Pancreas (tissue), 10 donors: ENCODE results near the gene CCNYL1. TPM values are rescaled to one million over a fixed set of nuclear protein-coding genes. Genes with fewer than 3 reads are reported as not detected.
"Not testable (repeated sequence)": the region's sequence is repeated elsewhere in the genome, so short reads cannot be mapped to it uniquely, and the experiment has no call there.

ENCODE experiments used
- ATAC-seq, 4 donors: fragments of 200-7000 bp; cut with Tn5 transposase; one replicate each; pipeline versions ENCODE4 v1.8.0 to v1.9.1; 2020; ENCODE audit warnings: mild to moderate bottlenecking in 4 of 4, moderate library complexity in 4 of 4
- DNase-seq, 6 donors: peaks; one replicate each; pipeline ENCODE4 v3.0.0-alpha.2; 2020
- FAIRE-seq: peaks from 2 replicates; lab custom pipeline; 2012; peaks lifted over from hg19 to GRCh38; lab: Jason Lieb, UNC
- H3K27ac ChIP-seq, 4 donors: fragments of 200-600 bp; sonication (generic); 1 replicate in 3 of 4; 2 replicates in 1 of 4; pipeline versions ENCODE4 v1.5.0 to v1.8.0; 2020
- H3K27me3 ChIP-seq, 4 donors: fragments of 200-600 bp; one replicate each; pipeline ENCODE4 v1.8.0; 2021
- H3K36me3 ChIP-seq, 3 donors: fragments of 200-600 bp; sonication (generic) in 1 of 3; one replicate each; pipeline versions ENCODE4 v1.5.0 to v1.8.0; 2020 to 2021
- H3K4me1 ChIP-seq, 3 donors: fragments of 200-600 bp; one replicate each; pipeline ENCODE4 v1.8.0; 2021
- H3K4me3 ChIP-seq, 4 donors: fragments of 200-600 bp; sonication (generic) in 2 of 4; one replicate each; pipeline versions ENCODE4 v1.5.0 to v1.8.0; 2020 to 2021
- H3K9me3 ChIP-seq, 4 donors: fragments of 200-600 bp; one replicate each; pipeline ENCODE4 v1.8.0; 2021
- WGBS, 2 donors: extraction: QIAGEN DNeasy Blood & Tissue Kit; methylation state at CpG; one replicate each; pipeline ENCODE4 v1.1.7; 2013; 5-methylcytosine and 5-hydroxymethylcytosine counted together
- intact Hi-C, 3 donors: fragments of 100-400 bp; cut with DNase I; formaldehyde crosslinking; loops; one replicate each; pipeline versions ENCODE4 v1.11.1 to v1.14.2; 2022
- polyA plus RNA-seq, 2 donors: library from polyadenylated mRNA; stranded (reverse); fragments of 200-250 nt; gene quantifications; one replicate each; pipeline ENCODE4 v1.2.3, GENCODE V29; 2013
- total RNA-seq, 6 donors: library from RNA; stranded (reverse); fragmentation: NEBNext Ultra II Directional in 4 of 6; extraction: Animal tissue kit (Norgen Biotek cat#: 25700) in 4 of 6; gene quantifications; one replicate each; pipeline versions ENCODE4 v1.2.1 to v1.2.4, GENCODE V29; 2021 to 2023
- TF ChIP-seq, protein P1 (sequence below), 4 donors: fragments of 200-600 bp; sonication (generic) in 3 of 4; IDR thresholded peaks; one replicate each; pipeline versions ENCODE4 v1.5.0 to v1.8.0; 2021; ENCODE audit warnings: antibody characterized with exemption in 4 of 4
- donor health status: healthy with polysubstance abuse.
- donor health status: DM: no; HTN: no; CAD: no; lungs with moderate emphysema.
- donor health status: DM: no; HTN: no; CAD: no.
- donor health status: control.
- donor health status: control.
- donor health status: Bipolar disorder and iron deficiency.
- donor health status: DM: yes; HTN: yes; CAD: no.
- donor health status: DM: no; HTN: no; CAD: no.
- donor health status: DM: no; HTN: no; CAD: no.
- donor health status: DM: yes; HTN: yes; CAD: no.

The CCNYL1 gene
- total and polyA plus RNA-seq, 8 donors = 5.2 to 12.4 (median 10.7) TPM

DNA sequence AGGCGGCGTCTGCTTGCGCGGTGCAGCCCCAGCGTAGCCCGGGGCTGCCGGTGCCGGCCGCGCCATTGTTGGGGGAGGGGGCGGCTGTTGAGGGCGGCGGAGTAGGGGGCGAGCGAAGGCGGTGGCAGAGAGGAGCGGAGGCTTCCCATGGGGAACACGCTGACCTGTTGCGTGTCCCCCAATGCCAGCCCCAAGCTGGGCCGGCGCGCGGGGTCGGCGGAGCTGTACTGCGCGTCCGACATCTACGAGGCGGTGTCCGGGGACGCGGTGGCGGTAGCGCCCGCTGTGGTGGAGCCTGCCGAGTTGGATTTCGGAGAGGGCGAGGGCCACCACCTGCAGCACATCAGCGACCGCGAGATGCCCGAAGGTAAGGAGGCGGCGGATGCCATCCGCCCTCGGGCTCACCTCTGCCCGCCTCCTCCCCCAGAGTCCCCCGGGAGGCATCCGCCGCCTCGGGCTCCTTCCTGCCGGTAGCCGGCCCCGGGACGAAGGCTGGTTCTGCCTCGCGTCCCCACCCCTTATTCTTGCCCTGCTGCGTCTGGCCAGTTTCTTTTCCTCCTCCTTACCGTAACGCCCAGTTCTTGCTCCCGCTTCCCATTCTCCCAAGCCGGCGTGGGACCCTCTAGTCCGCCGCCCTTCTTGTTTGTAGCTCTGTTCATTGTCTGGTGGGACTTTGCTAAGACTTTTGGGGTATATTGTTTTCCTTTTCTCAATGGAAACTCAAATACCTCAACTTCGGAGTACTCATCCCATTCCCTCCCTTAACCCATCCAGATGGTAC is 500 bp downstream of the CCNYL1 start:
- no peaks in the 10 kb centered on the region for H3K27me3 ChIP-seq
- peaks cover 0 to 18% (median 0%) of the 10 kb centered on the region in 3 donors for H3K4me1 ChIP-seq
- TF ChIP-seq, protein P1, sequence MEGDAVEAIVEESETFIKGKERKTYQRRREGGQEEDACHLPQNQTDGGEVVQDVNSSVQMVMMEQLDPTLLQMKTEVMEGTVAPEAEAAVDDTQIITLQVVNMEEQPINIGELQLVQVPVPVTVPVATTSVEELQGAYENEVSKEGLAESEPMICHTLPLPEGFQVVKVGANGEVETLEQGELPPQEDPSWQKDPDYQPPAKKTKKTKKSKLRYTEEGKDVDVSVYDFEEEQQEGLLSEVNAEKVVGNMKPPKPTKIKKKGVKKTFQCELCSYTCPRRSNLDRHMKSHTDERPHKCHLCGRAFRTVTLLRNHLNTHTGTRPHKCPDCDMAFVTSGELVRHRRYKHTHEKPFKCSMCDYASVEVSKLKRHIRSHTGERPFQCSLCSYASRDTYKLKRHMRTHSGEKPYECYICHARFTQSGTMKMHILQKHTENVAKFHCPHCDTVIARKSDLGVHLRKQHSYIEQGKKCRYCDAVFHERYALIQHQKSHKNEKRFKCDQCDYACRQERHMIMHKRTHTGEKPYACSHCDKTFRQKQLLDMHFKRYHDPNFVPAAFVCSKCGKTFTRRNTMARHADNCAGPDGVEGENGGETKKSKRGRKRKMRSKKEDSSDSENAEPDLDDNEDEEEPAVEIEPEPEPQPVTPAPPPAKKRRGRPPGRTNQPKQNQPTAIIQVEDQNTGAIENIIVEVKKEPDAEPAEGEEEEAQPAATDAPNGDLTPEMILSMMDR (IDR thresholded peaks at IDR 0.05) = no peak
- FAIRE-seq (no peak), ATAC-seq (peak; percentile 21 to 39 (median 32)), DNase-seq (peak in 5 of 6 donors; percentile 49 to 87 (median 67))
- intact Hi-C loops = no loop called here
- peak overlapping the region; percentile 73 to 96 (median 90) for H3K4me3 ChIP-seq
- 0% methylated on average over 25 to 67 of the region's 67 CpGs for WGBS, 2 donors
- no peaks in the 10 kb centered on the region for H3K9me3 ChIP-seq
- H3K36me3 ChIP-seq = no peaks in the 10 kb centered on the region
- peak overlapping the region; percentile 78 to 87 (median 85) for H3K27ac ChIP-seq

DNA sequence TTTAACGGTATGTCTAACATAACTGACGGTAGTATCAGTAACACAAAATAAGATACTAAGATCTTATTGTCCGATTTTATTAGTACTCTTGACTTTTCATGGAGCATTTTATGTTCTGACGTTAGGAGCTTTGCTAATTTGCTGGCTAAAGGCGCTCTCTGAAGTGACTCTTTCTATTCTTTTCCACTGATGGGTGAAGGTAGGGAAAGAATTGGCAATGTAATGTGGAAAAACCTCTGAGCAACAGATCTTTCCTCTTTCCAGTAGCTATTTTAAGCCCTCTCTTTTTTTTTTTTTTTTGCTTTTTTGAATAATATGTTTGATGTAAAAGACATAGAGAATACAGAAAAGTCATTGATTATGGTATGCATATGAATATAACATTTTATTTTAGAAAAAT is 4.6 kb downstream of the CCNYL1 start:
- FAIRE-seq (no peak), ATAC-seq (no peak), DNase-seq (no peak)
- peaks cover 0 to 11% (median 0%) of the 10 kb centered on the region in 3 donors for H3K4me1 ChIP-seq
- H3K27ac ChIP-seq = no peak overlapping the region
- H3K27me3 ChIP-seq = no peaks in the 10 kb centered on the region
- no peaks in the 10 kb centered on the region for H3K9me3 ChIP-seq
- H3K4me3 ChIP-seq = no peak overlapping the region
- TF ChIP-seq, protein P1 (IDR thresholded peaks at IDR 0.05) = no peak
- WGBS, 2 donors = 93 to 95% methylated on average over 5 of the region's 5 CpGs
- intact Hi-C loops = no loop called here
- no peaks in the 10 kb centered on the region for H3K36me3 ChIP-seq

DNA sequence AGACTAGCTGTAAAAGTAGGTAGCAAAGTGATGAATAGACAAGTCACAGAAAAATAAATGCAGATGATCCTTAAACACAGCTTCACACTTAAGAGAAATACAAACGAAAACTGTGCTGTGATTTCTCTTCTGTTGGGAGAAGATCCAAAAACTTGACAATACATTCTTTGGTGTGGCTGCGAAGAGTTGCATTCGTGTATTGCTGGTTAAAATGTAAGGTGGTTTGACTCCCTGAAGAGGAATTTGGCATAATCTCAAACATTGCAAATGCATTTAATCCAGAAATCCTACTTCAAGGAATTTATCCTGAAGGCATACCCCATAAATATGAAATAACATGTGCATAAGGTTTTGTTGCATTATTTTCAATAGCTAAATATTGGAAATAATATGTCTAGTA is 7.1 kb downstream of the CCNYL1 start:
- ATAC-seq (no peak), FAIRE-seq (no peak), DNase-seq (no peak)
- H3K4me1 ChIP-seq = peaks cover 0 to 13% (median 8%) of the 10 kb centered on the region in 3 donors
- H3K36me3 ChIP-seq = no peaks in the 10 kb centered on the region
- intact Hi-C loops = no loop called here
- no peak overlapping the region for H3K4me3 ChIP-seq
- no peak overlapping the region for H3K27ac ChIP-seq
- no peaks in the 10 kb centered on the region for H3K9me3 ChIP-seq
- H3K27me3 ChIP-seq = no peaks in the 10 kb centered on the region
- 53 to 56% methylated on average over 3 of the region's 3 CpGs for WGBS, 2 donors
- TF ChIP-seq, protein P1 (IDR thresholded peaks at IDR 0.05) = no peak

DNA sequence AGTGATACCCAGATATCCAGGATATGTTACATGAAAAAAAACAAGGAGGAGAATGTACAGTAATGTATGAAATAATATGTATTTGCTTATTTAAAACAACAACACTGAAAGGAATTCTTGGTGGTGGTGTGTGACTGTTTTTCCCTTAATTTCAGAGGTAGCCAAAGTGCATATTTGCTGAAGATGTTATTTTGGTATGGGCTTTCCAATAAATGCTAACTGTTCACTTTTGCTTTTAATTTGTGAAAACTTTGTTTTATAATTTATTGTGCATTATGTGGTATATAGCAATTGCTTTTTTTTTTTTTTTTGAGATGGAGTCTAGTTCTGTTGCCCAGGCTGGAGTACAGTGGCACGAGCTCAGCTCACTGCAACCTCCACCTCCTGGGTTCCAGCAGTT is 7.6 kb downstream of the CCNYL1 start:
- Histone ChIP-seq H3K4me3 (no peak overlapping the region), H3K4me1 (peaks cover 0 to 14% (median 12%) of the 10 kb centered on the region in 3 donors), H3K27me3 (no peaks in the 10 kb centered on the region), H3K36me3 (no peaks in the 10 kb centered on the region), H3K27ac (no peak overlapping the region), H3K9me3 (no peaks in the 10 kb centered on the region)
- ATAC-seq (no peak), DNase-seq (no peak), FAIRE-seq (no peak)
- TF ChIP-seq, protein P1 (IDR thresholded peaks at IDR 0.05) = no peak
- WGBS, 2 donors = 100% methylated on average over 1 of the region's 1 CpG
- intact Hi-C loops = no loop called here

DNA sequence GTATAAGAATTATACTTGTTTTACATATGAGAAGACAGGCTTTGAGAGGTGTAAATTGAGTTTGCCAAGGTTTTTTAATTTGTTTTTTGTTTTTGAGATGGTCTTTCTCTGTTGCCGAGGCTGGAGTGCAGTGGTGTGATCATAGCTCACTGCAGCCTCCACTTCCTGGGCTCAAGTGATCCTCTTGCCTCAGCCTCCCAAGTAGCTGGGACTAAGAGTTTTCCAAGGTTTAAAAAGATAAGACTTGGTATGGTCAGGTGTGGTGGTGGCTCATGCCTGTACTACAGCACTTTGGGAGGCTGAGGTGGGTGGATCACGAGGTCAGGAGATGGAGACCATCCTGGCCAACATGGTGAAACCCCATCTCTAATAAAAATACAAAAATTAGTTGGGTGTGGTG is 8.2 kb downstream of the CCNYL1 start:
- intact Hi-C loops, H3K27me3 ChIP-seq, H3K9me3 ChIP-seq, DNase-seq, H3K4me3 ChIP-seq, H3K36me3 ChIP-seq, FAIRE-seq, ATAC-seq, H3K27ac ChIP-seq: not testable (repeated sequence)
- WGBS, 2 donors = 98 to 100% methylated on average over 2 of the region's 2 CpGs
- peaks cover 0 to 14% (median 14%) of the 10 kb centered on the region in 3 donors for H3K4me1 ChIP-seq
